Nephron (organoid): Measurements from ENCODE around the gene PCDH1.

Experiments
- H3K27ac Mint-ChIP-seq, 3 experiments: 2 replicates each; pipeline ENCODE4 v1.8.0; 2020; ENCODE audit warnings: mixed read lengths in 3 of 3, mild to moderate bottlenecking in 2 of 3, moderate library complexity in 1 of 3
- H3K27me3 Mint-ChIP-seq: 2 replicates; pipeline ENCODE4 v1.8.0; 2021; ENCODE audit warnings: low read depth, mild to moderate bottlenecking, moderate library complexity, mixed read lengths
- H3K36me3 Mint-ChIP-seq: 2 replicates; pipeline ENCODE4 v1.8.0; 2020; ENCODE audit warnings: low read depth, mixed read lengths
- H3K4me1 Mint-ChIP-seq: 2 replicates; pipeline ENCODE4 v1.8.0; 2020; ENCODE audit warnings: mixed read lengths
- H3K4me3 Mint-ChIP-seq, 3 experiments: 2 replicates each; pipeline ENCODE4 v1.8.0; 2020; ENCODE audit warnings: mild to moderate bottlenecking in 3 of 3, mixed read lengths in 3 of 3, moderate library complexity in 2 of 3
- H3K9me3 Mint-ChIP-seq: 2 replicates; pipeline ENCODE4 v1.8.0; 2020; ENCODE audit warnings: mixed read lengths
- CTCF ChIP-seq, 3 experiments: fragments of 200-600 bp; sonication (generic); IDR thresholded peaks; one replicate each; pipeline ENCODE4 v1.5.0; 2021; ENCODE audit warnings: antibody characterized with exemption in 3 of 3; ENCODE audit not compliant: unreplicated experiment in 3 of 3

PCDH1 gene

GRCh38 chr5:141807329-141807728 is 70.9 kb downstream of the PCDH1 start:
- no peak for TF ChIP-seq CTCF (IDR thresholded peaks at IDR 0.05; ENCODE audit: unreplicated experiment in 3 of 3)
- no peaks in the 10 kb centered on the region for H3K36me3 Mint-ChIP-seq
- no peak overlapping the region for H3K4me3 Mint-ChIP-seq
- no peaks in the 10 kb centered on the region for H3K9me3 Mint-ChIP-seq
- H3K27me3 Mint-ChIP-seq, result peaks cover 67% of the 10 kb centered on the region
- H3K27ac Mint-ChIP-seq, result peak overlapping the region in 2 of 3 experiments; percentile 31 to 39
- H3K4me1 Mint-ChIP-seq, result peaks cover 32% of the 10 kb centered on the region

- peak overlapping the region; percentile 31 to 40 (median 39) for H3K27ac Mint-ChIP-seq
- TF ChIP-seq CTCF (IDR thresholded peaks at IDR 0.05; ENCODE audit: unreplicated experiment in 3 of 3), result no peak
- peaks cover 62% of the 10 kb centered on the region for H3K27me3 Mint-ChIP-seq
- no peak overlapping the region for H3K4me3 Mint-ChIP-seq
- no peaks in the 10 kb centered on the region for H3K9me3 Mint-ChIP-seq
- H3K4me1 Mint-ChIP-seq, result peaks cover 26% of the 10 kb centered on the region
- H3K36me3 Mint-ChIP-seq, result no peaks in the 10 kb centered on the region
Measured at GRCh38 chr5:141806626-141807025, 71.6 kb downstream of the PCDH1 start.

- H3K27ac Mint-ChIP-seq, result peak overlapping the region in 2 of 3 experiments; percentile 31 to 40
- TF ChIP-seq CTCF (IDR thresholded peaks at IDR 0.05; ENCODE audit: unreplicated experiment in 3 of 3), result no peak
- H3K4me3 Mint-ChIP-seq, result no peak overlapping the region
- peaks cover 26% of the 10 kb centered on the region for H3K4me1 Mint-ChIP-seq
- H3K36me3 Mint-ChIP-seq, result no peaks in the 10 kb centered on the region
- H3K9me3 Mint-ChIP-seq, result no peaks in the 10 kb centered on the region
- H3K27me3 Mint-ChIP-seq, result peaks cover 56% of the 10 kb centered on the region
Measured at GRCh38 chr5:141805874-141806595, 72.2 kb downstream of the PCDH1 start.

GRCh38 chr5:141804475-141804874 is 73.7 kb downstream of the PCDH1 start:
- no peak for TF ChIP-seq CTCF (IDR thresholded peaks at IDR 0.05; ENCODE audit: unreplicated experiment in 3 of 3)
- Mint-ChIP-seq H3K4me1 (peaks cover 33% of the 10 kb centered on the region), H3K9me3 (no peaks in the 10 kb centered on the region), H3K27ac (peak overlapping the region; percentile 2 to 27 (median 4)), H3K27me3 (peaks cover 49% of the 10 kb centered on the region), H3K36me3 (no peaks in the 10 kb centered on the region), H3K4me3 (no peak overlapping the region)
